Measurements from ENCODE around the gene PKP3.

- TF ChIP-seq CTCF (IDR thresholded peaks at IDR 0.05) (no peak), EZH2 (IDR thresholded peaks at IDR 0.05; ENCODE audit: borderline replicate concordance, insufficient read depth, low read depth, low read length, poor library complexity, severe bottlenecking) (no peak)
Observed at GRCh38 chr11:377174-377865, 16.7 kb upstream of the PKP3 start.
